Measurements from ENCODE around the gene GFPT1.
"Not testable (repeated sequence)": the region's sequence is repeated elsewhere in the genome, so short reads cannot be mapped to it uniquely, and the experiment has no call there.

The GFPT1 gene

DNA sequence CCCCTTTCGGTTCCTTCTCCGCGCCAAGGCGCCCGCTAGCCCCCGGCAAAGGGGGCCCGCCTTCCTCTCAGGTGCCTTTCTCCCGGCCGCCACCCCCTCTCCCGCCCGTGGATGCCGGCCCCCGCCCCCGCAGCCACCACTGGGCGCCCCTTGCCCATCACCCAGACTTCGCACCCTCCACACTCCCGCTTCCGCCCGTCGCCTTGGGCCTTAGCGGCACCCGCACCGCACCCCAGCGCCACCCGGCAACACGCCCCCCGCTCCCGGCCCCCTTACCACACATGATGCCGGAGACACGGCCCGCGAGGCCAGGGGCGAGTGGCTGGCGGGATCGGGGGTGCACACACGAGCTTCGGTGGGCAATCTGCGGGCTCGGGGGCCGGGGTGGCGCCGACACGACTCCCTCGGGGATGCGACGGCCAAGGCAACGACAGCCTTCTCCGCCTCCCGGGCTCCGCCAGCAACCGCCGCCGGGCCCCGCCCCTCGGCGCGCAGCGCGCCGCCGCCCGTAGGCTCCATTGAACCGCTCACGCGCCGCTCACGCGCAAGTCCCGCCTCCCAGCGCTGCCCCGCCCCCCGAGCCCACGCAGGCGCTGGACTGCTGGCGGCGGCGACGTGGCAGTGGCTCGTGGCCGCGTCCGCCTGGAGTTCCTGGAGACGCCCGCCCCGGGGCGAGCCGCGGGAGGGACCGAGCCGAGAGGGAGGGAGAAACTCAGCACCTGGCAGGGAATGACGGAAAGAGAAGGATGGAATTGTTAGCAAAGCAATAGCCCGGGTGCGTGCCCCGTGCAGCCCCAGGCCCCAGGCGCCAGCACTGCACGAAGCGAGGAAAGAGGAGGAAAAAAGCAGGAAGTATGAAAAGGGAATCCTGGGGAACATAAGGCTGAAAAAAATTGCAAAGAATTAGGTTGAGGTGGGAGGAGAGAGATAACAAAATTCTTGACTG, at the start of gene GFPT1:
GFPT1 (minus strand) TSS at position 439 of the 946 bp plus-strand sequence; CDS start at position 283, 156 bp downstream.
- DNase-seq: peak; percentile 74 to 97

DNA sequence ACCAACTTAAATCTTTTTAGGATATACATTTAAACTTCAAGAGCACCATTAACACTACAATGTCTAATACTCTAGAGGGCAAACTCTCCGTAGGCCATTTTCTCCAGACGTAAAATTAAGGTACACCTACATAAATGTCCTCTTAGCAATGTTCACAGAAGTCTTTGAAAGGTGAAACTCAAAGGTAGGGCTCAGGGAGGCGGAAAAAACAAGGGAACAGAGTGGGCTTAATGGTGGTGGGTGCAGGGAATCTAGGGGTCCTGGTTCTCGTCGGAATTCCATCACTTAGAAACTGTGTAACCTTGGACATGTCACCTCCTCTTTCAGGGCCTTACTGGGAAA, 49.5 kb upstream of the GFPT1 start:
- DNase-seq: peak in 1 of 2 experiments; percentile 49

DNA sequence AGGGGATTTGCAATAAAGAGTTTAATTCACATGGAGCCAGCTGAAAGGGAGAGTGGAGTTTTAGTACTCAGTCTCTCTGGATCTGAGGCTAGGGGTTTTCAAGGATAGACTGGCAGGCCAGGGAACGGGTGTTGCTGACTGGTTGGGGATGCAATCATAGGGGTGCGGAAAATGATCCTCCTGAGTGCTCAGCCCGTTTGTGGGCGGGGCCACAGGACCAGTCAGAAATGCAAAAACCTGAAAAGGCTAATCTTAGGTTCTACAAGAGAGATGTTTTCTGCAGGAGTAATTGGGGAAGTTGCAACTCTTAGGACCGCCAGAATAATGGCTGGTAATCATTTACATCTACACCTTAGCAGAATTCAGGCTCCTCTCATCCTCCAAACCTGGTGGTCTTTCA, 47.7 kb upstream of the GFPT1 start:
- DNase-seq: no peak

DNA sequence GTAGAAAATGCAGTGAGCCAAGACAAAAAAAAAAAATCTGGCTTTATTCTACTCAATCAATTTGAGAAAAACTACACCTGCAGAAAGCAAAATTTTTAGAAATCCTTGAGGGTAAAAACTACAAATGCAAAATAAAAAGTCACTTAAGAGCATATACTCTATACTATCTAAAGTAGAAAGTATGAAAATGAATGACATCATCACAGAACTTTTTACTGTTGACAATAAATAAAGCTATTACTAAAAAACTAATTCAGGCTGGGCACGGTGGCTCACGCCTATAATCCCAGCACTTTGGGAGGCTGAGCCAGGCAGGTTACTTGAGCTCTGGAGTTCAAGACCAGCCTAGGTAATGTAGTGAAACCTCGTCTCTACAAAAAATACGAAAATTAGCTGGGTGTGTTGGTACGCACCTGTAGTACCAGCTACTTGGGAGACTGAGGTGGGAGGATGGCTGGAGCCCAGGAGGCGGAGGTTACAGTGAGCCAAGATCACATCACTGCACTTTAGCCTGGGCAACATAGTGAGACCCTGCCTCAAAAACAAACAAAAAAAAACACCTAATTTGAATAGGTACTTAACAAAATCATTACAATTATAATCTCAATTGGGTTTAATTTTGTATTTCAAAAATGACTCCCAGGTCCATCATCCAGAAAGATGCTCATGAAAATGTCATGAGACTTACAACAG, 42.6 kb upstream of the GFPT1 start:
- DNase-seq: no peak

DNA sequence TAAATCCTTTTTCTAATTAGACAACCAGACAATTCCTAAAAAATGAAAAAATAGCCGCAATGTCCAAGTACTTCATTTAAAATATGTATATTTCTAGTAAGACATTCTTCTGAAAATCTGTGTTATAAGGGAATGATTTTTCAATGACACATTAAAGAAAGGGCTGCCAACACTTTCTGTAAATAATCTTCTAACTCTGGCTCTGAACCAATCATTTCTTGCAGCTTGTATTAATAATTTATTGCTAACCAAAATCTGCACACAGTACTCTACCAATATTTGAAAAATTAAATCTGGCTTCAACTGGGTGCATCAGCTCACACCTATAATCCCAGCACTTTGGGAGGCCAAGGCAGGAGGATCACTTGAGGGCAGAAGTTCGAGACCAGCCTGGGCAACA, 42.0 kb upstream of the GFPT1 start:
- no peak for DNase-seq

DNA sequence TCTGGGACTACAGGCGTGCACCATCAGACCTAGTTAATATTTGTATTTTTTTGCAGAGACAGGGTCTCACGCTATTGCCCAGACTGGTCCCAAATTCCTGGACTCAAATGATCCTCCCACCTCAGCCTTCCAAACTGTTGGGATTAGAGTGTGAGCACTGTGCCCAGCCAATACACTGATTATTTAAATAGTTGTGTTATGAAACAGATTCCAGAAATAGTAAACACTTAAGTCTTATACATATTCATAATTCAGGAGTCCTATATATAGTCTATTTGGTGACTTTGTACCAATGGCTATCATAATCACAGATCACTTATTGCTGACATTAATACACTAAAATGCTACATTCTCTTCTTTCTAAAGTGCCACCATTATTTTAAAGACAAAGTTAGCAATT, 37.4 kb upstream of the GFPT1 start:
- DNase-seq: no peak

DNA sequence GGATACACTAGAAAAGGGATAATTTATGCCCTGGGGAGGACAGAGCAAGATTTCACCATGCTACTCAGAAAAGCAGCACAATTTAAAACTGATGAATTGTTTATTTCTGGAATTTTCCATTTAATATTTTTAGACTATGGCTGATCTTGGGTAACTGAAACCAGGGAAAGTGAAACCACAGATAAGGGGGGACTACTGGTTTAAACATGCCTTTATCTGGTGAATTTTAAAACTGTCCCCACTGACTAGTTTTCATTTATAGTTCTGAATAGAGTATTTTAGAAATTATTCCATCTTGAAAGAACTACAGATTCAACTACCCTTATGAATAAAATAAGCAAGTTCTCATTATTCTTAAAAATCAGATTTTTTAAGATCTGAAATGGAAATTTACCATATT, 35.2 kb upstream of the GFPT1 start:
- DNase-seq: no peak

DNA sequence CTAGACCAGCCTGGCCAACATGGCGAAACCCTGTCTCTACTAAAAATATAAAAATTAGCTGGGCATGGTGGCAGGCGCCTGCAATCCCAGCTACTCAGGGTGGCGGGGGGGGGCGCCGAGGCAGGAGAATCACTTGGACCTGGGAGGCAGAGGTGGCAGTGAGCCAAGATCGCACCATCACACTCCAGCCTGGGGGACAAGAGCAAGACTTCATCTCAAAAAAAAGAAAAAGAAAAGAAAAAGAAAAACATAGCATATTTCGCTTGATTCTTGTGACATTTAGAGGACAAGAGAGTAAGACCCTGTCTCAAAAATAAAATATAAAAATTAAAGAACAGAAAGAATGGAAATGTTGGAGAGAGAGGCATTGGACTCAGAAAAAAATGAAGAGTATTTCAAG, 32.1 kb upstream of the GFPT1 start:
- DNase-seq: not testable (repeated sequence)

DNA sequence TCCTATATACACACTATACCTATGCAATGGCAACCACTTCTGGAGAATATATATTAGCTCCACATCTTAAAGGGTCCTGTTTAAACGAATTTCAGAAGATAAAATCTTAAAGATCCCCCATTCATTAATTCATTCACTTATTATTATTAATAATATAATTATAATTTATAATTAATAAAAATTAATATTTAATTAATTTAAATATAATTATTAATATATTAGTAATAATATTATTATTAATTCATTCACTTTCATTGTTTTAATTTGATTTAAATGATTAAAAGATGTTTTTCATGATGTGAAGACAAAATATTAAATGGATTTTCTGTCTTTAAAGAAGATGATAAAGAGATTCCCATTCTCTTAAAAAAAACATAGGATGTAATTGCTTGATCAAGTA, 29.1 kb upstream of the GFPT1 start:
- DNase-seq: no peak

DNA sequence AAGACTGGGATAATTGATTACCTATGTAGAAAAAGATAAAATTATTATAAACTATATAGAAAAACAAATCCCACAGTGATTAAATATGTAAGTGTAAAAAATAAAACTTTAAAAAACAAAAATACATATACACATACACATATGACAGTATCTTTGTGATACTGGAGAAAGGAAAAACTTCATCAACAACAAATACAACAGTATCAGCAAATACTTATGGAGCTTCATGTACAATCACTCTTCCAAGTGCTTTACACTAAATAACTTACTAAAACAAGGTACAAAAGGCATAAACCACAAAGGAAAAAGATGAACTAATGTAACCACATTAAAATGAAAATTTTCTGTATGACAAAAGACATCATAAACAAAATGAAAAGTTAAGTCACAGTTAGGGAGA, 24.1 kb upstream of the GFPT1 start:
- no peak for DNase-seq

DNA sequence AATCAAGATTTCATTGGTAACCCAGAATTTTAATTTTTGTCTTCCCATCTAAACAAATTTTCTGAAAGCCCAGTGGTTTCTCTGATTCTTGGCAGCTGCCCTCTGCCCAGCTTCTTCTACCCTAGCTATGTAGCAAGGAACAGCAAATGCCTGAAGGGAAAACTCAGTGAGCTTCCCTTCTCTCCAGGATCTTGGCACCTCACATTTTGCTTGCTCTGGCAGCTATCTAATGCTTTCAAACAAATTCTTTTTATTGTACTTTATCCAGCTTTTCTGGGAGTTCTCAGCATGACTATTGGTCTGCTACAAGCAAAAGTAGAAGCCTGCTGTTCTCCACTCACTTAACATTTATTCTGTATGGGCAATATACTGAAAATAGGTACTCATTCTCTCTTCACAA, 18.3 kb upstream of the GFPT1 start:
- DNase-seq: no peak

DNA sequence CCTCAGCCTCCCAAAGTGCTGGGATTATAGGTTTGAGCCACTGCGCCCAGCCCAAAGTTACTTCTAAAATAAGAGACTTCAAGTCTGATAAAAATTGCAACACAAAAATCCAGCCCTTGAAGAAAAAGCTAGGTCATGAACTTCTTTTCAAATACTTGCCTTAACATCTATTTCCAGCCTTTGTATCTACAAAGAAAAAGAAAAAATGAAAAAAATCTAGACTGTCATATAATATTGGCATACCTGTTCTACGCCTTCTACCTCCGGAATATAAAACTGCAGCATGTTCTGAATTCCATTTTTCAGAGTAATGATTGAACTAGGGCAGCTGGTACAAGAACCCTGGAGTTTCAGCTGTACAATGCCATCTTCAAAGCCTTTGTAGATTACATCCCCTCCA, 13.1 kb upstream of the GFPT1 start:
- DNase-seq: no peak

DNA sequence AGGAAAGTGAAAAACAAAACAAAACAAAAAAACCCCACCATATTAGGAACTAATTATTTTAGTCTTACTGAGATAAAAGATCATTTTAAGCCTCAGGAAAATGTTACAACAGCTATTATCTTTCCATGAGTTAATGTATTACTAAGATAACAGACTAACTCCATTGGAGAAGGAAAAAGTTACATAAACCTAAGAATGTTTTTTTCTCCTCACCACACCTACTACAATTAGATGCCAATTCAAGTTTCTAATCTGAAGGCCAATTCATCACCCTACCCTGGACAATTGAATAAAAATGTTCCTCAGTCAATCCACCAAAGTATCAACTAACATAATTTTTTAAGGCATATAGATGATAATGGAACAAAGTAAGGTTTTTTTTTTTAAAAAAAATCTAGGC, 10.2 kb upstream of the GFPT1 start:
- no peak for DNase-seq

DNA sequence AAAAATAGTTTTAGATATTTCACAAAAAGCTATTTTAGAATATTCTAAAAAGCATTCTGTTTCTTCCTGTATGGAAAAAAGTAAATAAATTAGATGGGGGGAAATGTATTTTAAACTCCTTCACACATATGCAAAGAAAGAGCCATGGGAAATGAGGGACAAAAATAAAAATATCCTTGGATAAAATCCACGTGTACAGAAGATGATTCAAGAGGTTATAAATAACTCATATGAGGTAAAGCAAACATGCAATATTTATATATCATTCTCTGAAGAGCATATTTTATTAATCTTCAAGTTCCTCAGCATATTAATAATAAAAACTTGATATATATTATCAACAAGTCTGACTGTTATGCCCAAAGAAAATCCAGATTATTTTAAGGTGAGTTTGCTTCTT, 8.8 kb upstream of the GFPT1 start:
- no peak for DNase-seq

DNA sequence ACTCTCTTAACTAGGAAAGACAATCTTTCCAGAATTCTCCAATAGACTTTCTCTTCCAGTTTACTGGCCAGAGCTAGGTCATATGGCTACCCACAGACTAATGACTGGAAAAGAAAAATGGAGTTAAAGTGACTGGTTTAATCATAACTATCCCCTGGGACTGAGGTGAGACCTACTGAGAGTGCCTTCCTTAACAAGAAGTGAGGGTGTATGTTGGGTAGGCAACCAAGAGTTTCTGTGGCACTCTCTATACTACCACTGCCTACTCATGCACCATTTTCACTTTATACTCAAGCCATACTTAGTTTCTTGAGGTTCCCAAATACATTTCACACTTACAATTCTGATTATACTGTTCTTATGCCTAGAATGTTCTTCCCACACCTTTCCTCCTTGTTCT, 6.9 kb upstream of the GFPT1 start:
- DNase-seq: no peak

DNA sequence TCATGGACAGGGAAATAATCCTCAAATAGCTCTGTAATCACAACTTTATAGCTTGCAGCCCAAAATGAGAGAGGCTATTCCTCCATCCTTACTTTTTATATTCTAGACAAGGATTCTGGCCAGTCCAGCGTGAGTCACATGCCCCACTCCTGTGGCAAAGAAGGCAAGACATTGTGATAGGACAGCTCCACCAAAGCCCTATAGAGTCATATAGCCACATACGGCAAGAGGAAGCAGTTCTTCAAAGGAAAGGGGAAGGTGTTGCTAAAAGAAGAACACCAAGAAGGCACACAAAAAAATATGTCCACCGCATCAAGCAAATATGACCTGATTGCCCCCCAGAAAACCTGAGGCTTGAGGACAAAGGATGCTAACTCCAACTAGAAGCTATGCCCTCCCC, 3.4 kb upstream of the GFPT1 start:
- DNase-seq: no peak

DNA sequence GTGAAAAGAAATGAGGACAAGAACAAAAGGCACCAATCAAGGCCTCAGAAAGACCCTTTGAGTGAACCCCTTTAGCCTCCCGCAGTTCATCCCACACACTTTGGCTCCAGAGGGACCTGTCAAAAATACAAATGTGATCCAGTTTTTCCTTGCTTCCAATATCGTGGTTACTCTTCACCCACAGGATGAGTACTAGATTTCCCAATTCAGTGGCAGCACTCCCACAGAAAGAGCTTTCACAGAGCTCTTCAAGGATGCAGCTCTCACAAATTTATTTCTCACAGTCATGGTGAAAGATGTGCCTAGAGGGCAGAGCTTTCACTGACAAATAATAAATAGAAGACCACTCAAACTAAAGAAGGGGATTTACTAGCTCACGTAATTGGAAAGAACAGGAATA, 3.0 kb upstream of the GFPT1 start:
- no peak for DNase-seq

DNA sequence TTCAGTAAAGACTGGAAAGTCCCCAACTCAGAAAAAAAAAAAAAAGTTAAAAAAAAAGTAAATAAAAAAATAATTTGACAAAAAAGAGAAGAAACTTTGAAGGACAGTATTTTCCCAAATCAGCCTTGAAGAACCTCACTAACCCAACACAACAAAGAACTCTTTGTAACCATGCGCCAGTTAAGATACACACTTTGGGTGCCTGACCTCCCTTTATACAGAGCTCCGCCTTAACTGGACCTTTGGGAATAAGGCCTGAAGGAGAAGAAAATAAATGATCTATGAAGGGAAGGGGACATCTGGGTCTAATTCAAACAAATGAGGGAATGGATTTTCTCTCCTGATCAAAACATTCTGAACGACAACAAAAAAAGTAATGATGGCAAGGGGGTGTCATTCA, 2.2 kb upstream of the GFPT1 start:
- DNase-seq: peak in 1 of 2 experiments; percentile 15

DNA sequence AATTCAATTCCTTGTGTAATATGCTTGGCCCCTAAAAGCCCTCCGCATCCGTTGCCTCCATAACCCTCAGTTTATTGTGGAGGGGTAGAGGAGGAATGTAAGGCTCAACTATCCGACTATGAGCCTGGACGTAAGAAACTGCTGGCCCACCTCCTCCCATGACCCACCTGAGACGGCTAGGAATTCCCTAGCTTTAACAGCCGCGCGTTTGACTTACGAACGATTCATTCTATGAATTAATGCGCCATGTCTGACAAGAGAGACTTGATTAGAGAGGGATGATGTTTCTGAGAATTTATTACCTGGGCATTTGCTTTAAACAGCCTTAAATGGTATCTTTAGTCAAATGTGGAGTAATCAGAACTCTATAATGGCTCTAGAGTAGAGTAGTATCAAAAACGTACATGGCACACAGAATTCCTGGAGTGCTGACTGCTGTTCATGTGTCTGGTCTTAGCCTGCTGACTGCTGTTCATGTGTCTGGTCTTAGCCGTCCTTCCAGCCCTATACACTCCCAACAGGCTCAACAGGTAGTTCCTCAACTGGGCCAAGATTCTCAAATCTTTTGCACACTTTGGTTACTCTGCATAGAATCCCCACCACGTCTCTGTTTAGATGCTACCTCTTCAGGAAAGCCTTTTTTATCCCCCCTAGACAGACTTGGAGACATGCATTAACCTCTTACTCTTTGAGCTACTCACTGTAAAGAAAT, 899 bp upstream of the GFPT1 start:
- DNase-seq: peak; percentile 8 to 56

DNA sequence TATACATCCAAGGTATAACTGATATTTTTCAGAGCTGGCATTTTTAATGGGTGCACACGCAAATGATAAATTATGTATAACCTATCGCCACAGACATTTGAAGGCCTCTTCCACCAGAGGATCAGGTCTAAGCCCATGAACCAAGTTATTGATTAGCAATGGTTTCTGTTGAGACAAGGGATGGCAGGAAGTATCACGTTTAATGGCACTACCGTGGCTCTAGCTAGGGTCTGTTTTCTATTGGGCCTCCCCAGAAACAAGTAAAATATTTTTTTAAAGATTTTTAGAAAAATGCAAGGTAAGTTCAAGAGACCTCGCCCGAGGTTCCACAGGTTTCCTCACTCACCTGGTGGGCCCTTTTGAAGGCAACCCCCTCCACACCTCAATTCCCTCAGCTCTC, 667 bp downstream of the GFPT1 start:
- no peak for DNase-seq

DNA sequence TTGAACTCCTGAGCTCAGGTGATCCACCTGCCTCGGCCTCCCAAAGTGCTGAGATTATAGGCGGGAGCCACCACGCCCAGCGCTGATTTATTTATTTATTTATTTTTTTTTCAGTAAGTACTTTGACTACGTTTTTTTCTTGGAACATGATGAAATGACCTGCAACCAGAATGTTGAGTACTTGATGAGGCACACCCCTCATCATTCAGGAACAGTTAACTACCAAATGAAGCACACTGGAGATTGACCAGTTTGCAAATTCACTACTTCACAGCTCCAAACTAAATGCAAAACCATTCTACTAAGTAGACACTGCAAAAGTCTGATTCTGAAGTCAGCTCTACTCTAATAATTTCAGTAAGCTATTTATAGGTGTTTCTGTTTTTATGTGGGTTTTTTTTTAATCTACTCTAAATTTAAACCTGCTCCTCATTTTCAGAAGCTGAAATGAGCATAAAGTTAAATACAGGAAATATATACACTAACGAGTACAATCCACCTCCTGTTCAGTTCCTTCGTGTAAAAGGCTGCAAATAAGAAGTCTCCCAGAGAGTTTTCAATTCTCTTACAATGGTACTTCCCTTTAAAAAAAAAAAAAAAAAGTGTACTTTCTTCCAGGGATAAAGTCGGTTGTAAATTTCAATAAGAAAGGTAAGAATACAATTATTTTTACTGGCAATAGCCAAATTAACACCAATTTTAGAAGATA, 1.4 kb downstream of the GFPT1 start:
- DNase-seq: peak in 1 of 2 experiments; percentile 18

DNA sequence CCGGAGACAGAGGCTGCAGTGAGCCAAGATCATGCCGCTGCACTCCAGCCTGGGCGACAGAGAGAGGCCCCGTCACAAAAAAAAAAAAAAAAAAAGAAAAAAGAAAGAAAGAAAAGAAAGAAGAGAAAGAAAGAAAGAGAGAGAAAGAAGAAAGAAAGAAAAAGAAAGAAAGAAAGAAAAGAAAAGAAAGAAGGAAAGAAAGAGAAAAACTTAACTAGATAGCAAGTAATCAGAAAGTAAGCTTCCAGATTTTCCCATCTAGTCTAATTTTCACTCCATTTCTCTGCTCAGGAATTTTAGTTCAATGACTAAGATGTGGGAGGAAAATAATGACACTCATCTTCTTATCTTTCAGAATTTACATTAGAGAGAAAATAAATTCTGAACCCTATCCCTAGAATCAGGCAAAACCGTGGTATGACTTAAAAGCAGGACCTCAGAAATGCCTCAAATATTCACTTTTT, 2.4 kb downstream of the GFPT1 start:
- no peak for DNase-seq

Measured in NCI-H526 (cell line).